A549 (cell line): ENCODE results near the gene TRIM74. TPM values are rescaled to one million over a fixed set of nuclear protein-coding genes. Genes with fewer than 3 reads are reported as not detected.
"Not testable (repeated sequence)": the region's sequence is repeated elsewhere in the genome, so short reads cannot be mapped to it uniquely, and the experiment has no call there.

Source experiments
- ATAC-seq, 2 experiments: fragments of 200-7000 bp in 1 of 2; fragments of >200 bp in 1 of 2; cut with Nextera tagmentation in 1 of 2; cut with Tn5 transposase in 1 of 2; 3 replicates each; pipeline versions ENCODE4 v1.8.0 to v1.9.1; 2018 to 2020; ENCODE audit warnings: mild to moderate bottlenecking in 1 of 2, moderate library complexity in 1 of 2
- CTCF ChIA-PET: fragments of 300-600 bp; sonication (Branson Sonifier 250); formaldehyde crosslinking; extraction: SDS; loops from one replicate; lab custom pipeline; 2021; ENCODE audit warnings: antibody characterized with exemption, inconsistent platforms; lab: Yijun Ruan, JAX
- POLR2A ChIA-PET: fragments of 350-600 bp; formaldehyde crosslinking; extraction: SDS; loops from one replicate; lab custom pipeline; 2021; ENCODE audit warnings: antibody characterized with exemption, inconsistent platforms; lab: Yijun Ruan, JAX
- DNase-seq, 2 experiments: peaks; one replicate each; pipeline versions ENCODE4 v3.0.0 to v3.0.0-alpha.2; 2011 to 2016; ENCODE audit warnings: low read depth in 1 of 2, low spot score in 1 of 2
- FAIRE-seq: peaks from 2 replicates; lab custom pipeline; 2011; peaks lifted over from hg19 to GRCh38; lab: Jason Lieb, UNC
- H3K27ac ChIP-seq, 2 experiments: fragments of >200 bp; sonication (Bioruptor Twin); formaldehyde crosslinking; 3 replicates each; pipeline ENCODE4 v1.5.1; 2016 to 2017
- H3K4me1 ChIP-seq: fragments of >200 bp; sonication (Bioruptor Twin); formaldehyde crosslinking; 3 replicates; pipeline ENCODE4 v1.6.1; 2016
- H3K4me2 ChIP-seq: fragments of >200 bp; sonication (Bioruptor Twin); formaldehyde crosslinking; 3 replicates; pipeline ENCODE4 v1.6.1; 2016
- H3K4me3 ChIP-seq: fragments of >200 bp; sonication (Bioruptor Twin); formaldehyde crosslinking; 3 replicates; pipeline ENCODE4 v1.5.1; 2016
- H3K9me3 ChIP-seq: fragments of >200 bp; sonication (Bioruptor Twin); formaldehyde crosslinking; 3 replicates; pipeline ENCODE4 v1.6.1; 2016
- CTCF ChIP-seq: fragments of >200 bp; sonication (Bioruptor Twin); formaldehyde crosslinking; IDR thresholded peaks from 3 replicates; pipeline ENCODE4 v1.5.1; 2016
- EHF ChIP-seq: fragments of 250-450 bp; sonication (Bioruptor Pico); IDR thresholded peaks from 2 replicates; pipeline ENCODE4 v1.5.0; 2020; ENCODE audit warnings: mild to moderate bottlenecking
- FOSB ChIP-seq: fragments of 250-450 bp; sonication (Bioruptor Pico); IDR thresholded peaks from 2 replicates; pipeline ENCODE4 v1.5.0; 2020; ENCODE audit warnings: mild to moderate bottlenecking, moderate library complexity
- FOSL2 ChIP-seq, 2 experiments: fragments of 450-650 bp in 1 of 2; fragments of >200 bp in 1 of 2; sonication (Bioruptor Twin) in 1 of 2; formaldehyde crosslinking; IDR thresholded peaks; 2 replicates each; pipeline versions ENCODE4 v1.5.0 to v1.6.1; 2016 to 2020; ENCODE audit warnings: mild to moderate bottlenecking in 1 of 2, moderate library complexity in 1 of 2
- HDAC2 ChIP-seq: fragments of 200-600 bp; sonication (generic); IDR thresholded peaks from 2 replicates; pipeline ENCODE4 v1.6.1; 2016
- HOXB13 ChIP-seq: fragments of 250-450 bp; sonication (Bioruptor Pico); IDR thresholded peaks from 2 replicates; pipeline ENCODE4 v1.5.0; 2020; ENCODE audit warnings: low read depth, mild to moderate bottlenecking, moderate library complexity
- RAD21 ChIP-seq, 2 experiments: fragments of >200 bp in 1 of 2; sonication (Bioruptor Twin) in 1 of 2; formaldehyde crosslinking in 1 of 2; IDR thresholded peaks in 1 of 2; conservative IDR thresholded peaks in 1 of 2; 2 replicates in 1 of 2; 3 replicates in 1 of 2; pipeline ENCODE4 v1.6.1; 2012 to 2018; ENCODE audit warnings: inconsistent platforms in 1 of 2
- REST ChIP-seq: fragments of 200-600 bp; sonication (generic); IDR thresholded peaks from 2 replicates; pipeline ENCODE4 v1.6.1; 2016; ENCODE audit warnings: antibody characterized with exemption, mild to moderate bottlenecking, moderate library complexity
- SMC3 ChIP-seq: fragments of >200 bp; sonication (Bioruptor Twin); formaldehyde crosslinking; IDR thresholded peaks from 3 replicates; pipeline ENCODE4 v1.6.1; 2018; ENCODE audit warnings: inconsistent platforms
- WGBS: methylation state at CpG from one replicate; pipeline ENCODE4 v1.1.6; 2017; ENCODE audit errors: missing lambda C conversion rate; 5-methylcytosine and 5-hydroxymethylcytosine counted together
- polyA plus RNA-seq, 4 experiments: library from polyadenylated mRNA; depleted of rRNA in 3 of 4; stranded (reverse); fragments of >200 nt; fragmentation: RNase III in 1 of 4; extraction: RNeasy Plus Mini Kit Qiagen cat#74134 plus additional on column Dnase treatment in 1 of 4; gene quantifications; 2 replicates in 3 of 4; 3 replicates in 1 of 4; pipeline ENCODE4 v1.2.3, GENCODE V29; 2011 to 2017

TRIM74 gene
- polyA plus RNA-seq, 2 of the 4 experiments (the other 2 are of a cell fraction), result 0.76 TPM; not detected in 1

- TF ChIP-seq CTCF (no peak), HOXB13 (no peak), FOSB (CRISPR knock-in tag) (no peak), HDAC2 (no peak)
- TF ChIP-seq, all 56 proteins: peak for 0
Observed at GRCh38 chr7:72924386-72924732, 44.9 kb downstream of the TRIM74 start (continued).

DNA sequence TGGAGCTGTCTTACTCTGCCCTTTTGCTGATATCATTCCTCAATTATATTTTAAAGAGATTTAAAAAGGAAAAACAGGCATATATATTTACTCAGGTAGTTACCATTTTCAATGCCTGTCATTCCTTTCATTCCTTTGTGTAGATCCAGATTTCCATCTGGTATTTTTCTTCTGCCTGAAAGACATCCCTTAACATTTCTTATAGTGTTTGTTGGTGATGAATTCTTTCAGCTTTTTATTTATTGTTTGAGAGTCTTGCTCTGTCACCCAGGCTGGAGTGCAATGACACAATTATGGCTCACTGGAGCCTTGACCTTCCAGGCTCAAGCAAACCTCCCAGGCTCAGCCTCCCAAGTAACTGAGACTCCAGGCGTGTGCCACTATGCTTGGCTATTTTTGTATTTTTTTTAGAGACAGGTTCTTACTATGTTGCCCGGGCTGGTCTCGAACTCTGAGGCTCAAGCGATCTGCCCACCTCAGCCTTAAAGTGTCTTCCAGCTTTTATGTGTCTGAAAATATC is 50.0 kb downstream of the TRIM74 start:
- ChIA-PET CTCF (interaction anchor here (1.1 kb wide), 1 partner anchor 96 kb away, joined by 3 read pairs; no protein-coding TSS in a partner anchor), POLR2A (interaction anchor here (0.6 kb wide), 1 partner anchor 91 kb away, joined by 5 read pairs; the partner anchor contains the start of gene TYW1B)
- DNase-seq (no peak), ATAC-seq (no peak), FAIRE-seq (no peak)
- no peak for TF ChIP-seq EHF
- no peak for TF ChIP-seq REST
- no peak for TF ChIP-seq SMC3
- Histone ChIP-seq H3K27ac (no peak overlapping the region), H3K4me2 (no peak overlapping the region), H3K4me3 (no peak overlapping the region), H3K9me3 (no peaks in the 10 kb centered on the region), H3K4me1 (peaks cover 13% of the 10 kb centered on the region; the same call in 2 of the 3 replicates)
- 86% methylated on average over 4 of the region's 4 CpGs for WGBS

GRCh38 chr7:72914756-72915525 is 54.3 kb downstream of the TRIM74 start:
- ATAC-seq (peak; percentile 93 to 96), DNase-seq (peak; percentile 58 to 64)
- TF ChIP-seq SMC3 (peak; percentile 54), FOSL2 (CRISPR knock-in tag; IDR thresholded peaks at IDR 0.05) (0 out of 2 replicates have a peak, but pooled peaks have one; percentile 4), RAD21 (conservative IDR thresholded peaks at IDR 0.05 in 1 of 2, IDR thresholded peaks at IDR 0.05 in 1 of 2) (peak; percentile 58 to 68), CTCF (peak; percentile 82)
- H3K4me2 ChIP-seq; FAIRE-seq; H3K27ac ChIP-seq; H3K4me3 ChIP-seq; H3K4me1 ChIP-seq; H3K9me3 ChIP-seq; TF ChIP-seq FOSL2 (IDR thresholded peaks at IDR 0.05): not testable (repeated sequence)
- 66% methylated on average over 9 of the region's 9 CpGs for WGBS
- ChIA-PET POLR2A (interaction anchor here (1.1 kb wide), 1 partner anchor 87 kb away, joined by 3 read pairs; the partner anchor contains the start of gene TYW1B), CTCF (interaction anchor here (0.6 to 3.2 kb wide), 15 partner anchors 9 to 427 kb away, joined by 3 to 16 read pairs (median 4); no protein-coding TSS in a partner anchor)

DNA sequence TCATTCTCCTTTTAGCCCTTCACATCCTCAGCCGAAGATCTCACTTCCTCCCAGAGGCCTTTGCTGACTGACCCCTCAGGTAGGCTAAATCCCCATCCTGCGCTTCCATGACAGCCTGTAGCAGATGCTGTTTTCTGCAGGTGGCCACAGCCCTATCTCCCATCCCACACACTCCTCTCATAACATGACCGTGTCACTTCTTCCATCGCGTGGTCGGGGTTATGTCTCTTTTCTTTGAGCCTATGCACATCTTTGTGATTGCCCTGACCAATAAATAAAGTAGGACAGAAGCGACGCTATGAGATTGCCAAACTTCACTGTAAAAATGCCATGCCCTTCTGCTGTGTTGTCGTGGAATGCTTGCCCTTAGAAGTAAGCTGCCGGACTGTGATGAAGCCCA is 55.5 kb downstream of the TRIM74 start:
- H3K9me3 ChIP-seq, FAIRE-seq, ATAC-seq, H3K4me3 ChIP-seq, POLR2A ChIA-PET, H3K4me2 ChIP-seq, H3K27ac ChIP-seq, H3K4me1 ChIP-seq, DNase-seq: not testable (repeated sequence)
- CTCF ChIA-PET, result interaction anchor here (0.6 to 1.8 kb wide), 2 partner anchors 8 to 1810 kb away, joined by 3 to 11 read pairs; no protein-coding TSS in a partner anchor
- WGBS, result 89% methylated on average over 10 of the region's 10 CpGs

DNA sequence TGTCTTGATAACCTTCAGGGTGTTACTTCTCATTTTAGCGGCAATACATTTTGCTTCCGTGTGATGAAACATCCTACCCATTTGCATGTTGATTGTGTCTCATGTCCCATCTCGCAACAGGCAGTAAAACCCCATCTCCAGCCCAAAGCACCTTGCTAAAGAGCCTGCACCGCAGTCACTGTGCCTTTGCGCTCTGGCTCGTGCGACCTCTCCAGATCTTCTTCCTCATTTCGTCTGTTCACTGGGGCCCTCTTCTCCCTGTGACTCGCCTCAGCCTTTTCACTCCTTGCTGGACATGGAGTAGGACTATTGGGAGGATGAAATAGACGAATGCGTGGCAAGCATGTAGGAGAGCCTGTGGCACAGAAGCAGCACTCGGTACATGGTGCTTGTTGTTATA is 57.9 kb downstream of the TRIM74 start:
- CTCF ChIA-PET, H3K4me3 ChIP-seq, H3K4me1 ChIP-seq, ATAC-seq, DNase-seq, FAIRE-seq, H3K9me3 ChIP-seq, H3K27ac ChIP-seq, POLR2A ChIA-PET, H3K4me2 ChIP-seq: not testable (repeated sequence)
- 94% methylated on average over 10 of the region's 12 CpGs for WGBS
